Right ventricle myocardium superior (tissue), 1 donor: ENCODE measurements around the gene EXOSC10. TPM values are rescaled to one million over a fixed set of nuclear protein-coding genes. Genes with fewer than 3 reads are reported as not detected.
A peak's percentile ranks its signal among the peaks of the same experiment; 100 is the strongest.

Experiments used
- ATAC-seq: fragments of 200-7000 bp; cut with Tn5 transposase; one replicate; pipeline ENCODE4 v1.9.1; 2020; ENCODE audit warnings: mild to moderate bottlenecking; ENCODE audit not compliant: poor library complexity
- DNase-seq: peaks from one replicate; pipeline ENCODE4 v3.0.0-alpha.2; 2020
- intact Hi-C: fragments of 100-400 bp; cut with DNase I; formaldehyde crosslinking; loops from one replicate; pipeline ENCODE4 v1.11.2; 2022
- long read RNA-seq: library from polyadenylated mRNA; unstranded; transcript quantifications from one replicate; pipeline ENCODE4 v2.0.0, GENCODE V29; 2021
- total RNA-seq: library from RNA; stranded (reverse); fragmentation: NEBNext Ultra II Directional; extraction: Animal tissue kit (Norgen Biotek cat#: 25700); gene quantifications from one replicate; pipeline ENCODE4 v1.2.1, GENCODE V29; 2021
- donor health status: DM: no; HTN: yes; CAD: no; lungs with severe emphysema.

EXOSC10 gene
- 15.8 TPM for total RNA-seq
- long read RNA-seq, transcript EXOSC10-202 (25 exons, 2,808 nt) = major isoform, 60 of 72 reads
- long read RNA-seq, partial matches to known transcripts = 2 of 72 reads
- long read RNA-seq, other reads (novel, unspliced or antisense) = 9 of 72 reads

DNA sequence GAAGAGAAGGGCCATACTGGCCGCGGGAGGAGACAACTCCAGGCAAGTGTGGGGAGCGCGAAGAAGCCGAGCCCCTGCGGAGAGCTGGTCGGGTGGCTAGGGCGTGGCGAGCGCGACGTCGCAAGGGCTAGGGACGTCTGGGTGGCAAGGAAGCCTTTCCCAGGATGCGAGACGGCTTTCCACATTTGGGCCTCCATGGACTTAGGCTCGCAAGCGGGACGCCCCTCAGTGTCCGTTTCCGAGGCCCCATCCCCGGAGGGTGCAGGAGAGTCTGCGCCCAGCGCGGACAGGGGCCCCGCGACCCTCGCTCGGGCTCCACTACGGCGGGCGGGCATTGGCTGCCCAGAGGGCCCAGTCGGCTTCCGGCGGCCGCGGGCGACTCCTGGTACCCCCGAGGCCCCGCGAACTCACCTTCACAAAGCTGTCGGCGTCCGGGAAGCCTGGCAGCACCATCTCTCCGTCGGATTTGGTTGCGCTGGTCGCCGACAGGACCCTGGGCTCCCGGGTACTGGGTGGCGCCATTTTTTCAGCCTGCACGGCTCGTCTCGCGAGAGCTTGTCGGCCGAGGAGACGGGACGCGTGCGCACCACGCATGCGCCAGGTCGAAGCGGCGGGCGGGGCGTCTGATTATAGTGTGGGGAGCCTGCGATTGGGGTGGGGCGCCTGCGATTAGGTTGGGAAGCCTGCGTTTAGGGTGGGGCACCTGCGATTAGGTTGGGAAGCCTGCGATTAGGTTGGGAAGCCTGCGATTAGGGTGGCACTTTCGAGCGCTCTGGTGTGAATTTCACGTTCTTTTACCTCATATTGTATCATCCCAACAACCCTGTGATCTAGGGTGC lies at the start of gene EXOSC10:
Gene EXOSC10, minus strand, starts transcription at position 560 of the 839 bp plus-strand sequence. Its CDS starts 38 bp downstream, at position 522.
- intact Hi-C loops = no loop called here
- peak; percentile 100 for ATAC-seq
- peak; percentile 97 for DNase-seq

DNA sequence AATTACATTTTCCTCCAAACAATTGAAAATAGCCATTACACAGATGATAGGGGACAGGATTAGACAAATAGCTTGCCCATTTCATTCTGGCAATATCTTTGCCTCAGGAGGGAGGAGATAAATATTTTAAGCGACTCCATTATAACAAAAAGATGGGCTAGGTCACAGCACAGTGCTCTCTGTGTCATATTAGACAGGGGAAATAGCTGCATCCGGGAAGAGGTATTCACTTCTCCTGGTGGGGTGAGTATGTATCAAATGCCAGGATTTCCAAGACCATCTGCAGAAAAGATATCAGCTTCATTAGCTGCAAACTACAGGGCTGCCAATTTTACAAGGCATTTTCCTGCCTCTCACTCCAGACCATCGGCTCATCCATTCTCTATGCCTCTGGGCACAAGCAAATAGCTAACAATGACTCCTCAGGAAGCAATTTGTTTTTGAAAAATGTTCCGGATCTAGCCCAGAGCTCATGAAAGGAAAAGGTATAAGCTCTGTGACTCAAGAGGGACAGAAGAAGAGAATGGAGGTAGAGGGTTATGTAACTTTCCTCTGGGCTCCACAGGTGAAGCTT lies 47.6 kb upstream of the EXOSC10 start:
- intact Hi-C loops = no loop called here
- ATAC-seq (no peak), DNase-seq (no peak)

- DNase-seq (no peak), ATAC-seq (no peak)
- intact Hi-C loops = no loop called here
Observed at GRCh38 chr1:11145741-11146140, 46.1 kb upstream of the EXOSC10 start.

DNA sequence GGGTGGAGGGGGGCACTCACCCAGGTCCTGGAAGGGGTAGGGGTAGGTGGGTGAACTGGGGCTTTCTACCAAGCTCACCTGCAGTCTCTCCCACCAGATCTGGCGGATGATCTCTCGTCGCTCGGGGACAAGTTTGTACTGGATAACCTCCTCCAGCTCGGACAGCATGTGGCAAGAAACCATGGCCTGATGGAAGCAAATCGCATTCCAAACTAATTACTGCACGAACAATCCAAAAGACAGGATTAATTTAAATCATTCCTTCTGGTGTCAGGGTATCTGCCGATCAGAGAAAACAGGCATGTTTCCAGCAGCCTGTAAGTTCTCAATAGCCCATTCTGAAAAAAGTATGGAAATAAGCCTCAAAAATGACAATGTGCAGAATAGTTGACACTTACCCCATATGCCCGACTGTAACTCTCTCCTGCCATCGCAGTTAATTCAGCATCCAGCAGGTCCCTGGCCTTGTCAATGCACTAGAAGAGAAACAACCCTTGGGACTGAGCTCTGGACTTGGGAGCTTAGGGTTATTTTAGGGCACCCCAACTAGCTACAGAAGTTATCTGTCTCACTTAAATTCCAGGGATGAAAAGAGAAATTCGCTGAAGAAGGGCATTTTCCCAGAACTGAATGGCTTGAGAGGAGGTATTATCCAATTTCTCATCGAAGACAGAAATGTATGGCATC lies 45.0 kb upstream of the EXOSC10 start:
- no peak for DNase-seq
- ATAC-seq = peak; percentile 49
- intact Hi-C loops = no loop called here

DNA sequence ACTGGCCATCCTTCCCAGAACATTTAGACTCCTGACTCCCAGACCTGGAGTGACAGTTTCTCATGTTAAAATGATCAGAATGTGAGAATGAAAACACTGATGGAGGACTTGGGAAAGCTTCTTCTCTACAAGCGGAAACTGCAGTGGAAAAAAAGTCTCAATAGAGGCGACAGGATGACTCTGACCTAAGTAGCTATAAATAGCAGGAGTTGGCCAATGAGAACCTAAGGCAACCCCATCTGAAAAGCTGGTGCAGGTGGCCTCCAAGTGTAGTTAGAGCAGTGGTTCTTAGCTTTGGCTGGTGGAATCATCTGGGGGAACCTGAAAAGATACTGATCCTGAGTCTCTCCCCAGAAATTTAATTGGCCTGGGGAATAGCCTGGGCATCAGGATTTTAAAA lies 44.2 kb upstream of the EXOSC10 start:
- no peak for DNase-seq
- ATAC-seq = peak; percentile 78
- intact Hi-C loops = no loop called here

DNA sequence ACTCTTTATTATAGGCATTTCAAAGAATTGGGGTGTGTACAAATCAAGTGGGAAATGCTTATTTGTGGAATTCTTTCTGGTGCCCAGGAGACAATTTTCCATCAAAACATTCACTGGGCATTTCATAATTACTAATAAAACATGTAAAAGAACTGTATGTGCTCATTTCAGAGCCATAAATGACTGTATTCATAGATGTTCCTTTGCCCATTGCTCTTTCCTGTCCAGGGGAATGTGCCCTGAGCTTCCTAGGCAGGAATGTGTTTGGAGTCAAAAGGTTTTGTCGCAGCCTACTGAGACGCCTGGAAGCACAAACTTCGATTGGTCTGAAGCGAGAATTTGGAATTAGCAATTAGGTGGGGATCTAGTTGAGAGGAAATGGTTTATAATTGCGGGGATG lies 43.7 kb upstream of the EXOSC10 start:
- no peak for DNase-seq
- intact Hi-C loops = no loop called here
- ATAC-seq = no peak

DNA sequence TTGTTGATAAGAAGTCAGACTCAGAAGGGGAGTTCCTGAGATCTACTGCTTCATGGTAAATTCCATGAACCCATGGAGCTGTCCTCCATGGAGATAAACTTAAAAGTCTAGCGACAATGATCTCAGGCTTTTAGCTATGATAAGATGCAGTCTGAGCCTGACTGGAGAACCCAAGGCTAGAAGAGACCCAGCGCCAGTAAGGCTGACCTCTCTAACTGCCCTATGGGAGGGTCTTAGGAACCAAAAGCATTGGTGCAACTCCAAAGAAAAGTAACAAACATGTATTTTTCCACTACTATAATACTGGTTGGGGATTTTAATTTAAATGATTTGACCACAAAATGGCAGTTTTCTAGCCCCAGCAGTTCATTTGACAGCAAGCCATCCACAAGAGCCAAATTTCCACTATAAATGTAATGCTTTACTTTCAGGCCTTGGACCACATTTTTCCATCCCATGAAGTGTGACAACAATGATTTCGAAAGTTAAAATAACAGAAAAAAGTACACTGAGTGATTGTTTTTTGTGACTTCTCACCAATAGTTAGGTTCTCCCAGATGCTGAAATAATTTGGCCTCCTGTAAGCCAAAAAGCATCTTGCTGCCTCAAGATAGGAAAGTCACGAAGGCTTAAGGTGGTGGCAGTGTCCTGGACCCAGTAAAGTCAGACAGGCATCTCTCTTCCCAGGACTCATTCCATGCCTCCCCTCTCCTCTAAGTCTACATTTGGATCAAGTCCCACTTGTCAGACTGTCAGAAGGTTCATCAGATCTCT lies 43.1 kb upstream of the EXOSC10 start:
- DNase-seq (no peak), ATAC-seq (no peak)
- intact Hi-C loops = no loop called here

GRCh38 chr1:11138952-11139351 lies 39.3 kb upstream of the EXOSC10 start:
- no peak for DNase-seq
- intact Hi-C loops = no loop called here
- no peak for ATAC-seq

- intact Hi-C loops = no loop called here
Observed at GRCh38 chr1:11138029-11138428, 38.4 kb upstream of the EXOSC10 start.

GRCh38 chr1:11134898-11135266 lies 35.2 kb upstream of the EXOSC10 start:
- intact Hi-C loops = no loop called here
- peak; percentile 18 for ATAC-seq
- no peak for DNase-seq

More at GRCh38 chr1:11138029-11138428, 38.4 kb upstream of the EXOSC10 start:
- no peak for DNase-seq
- no peak for ATAC-seq

DNA sequence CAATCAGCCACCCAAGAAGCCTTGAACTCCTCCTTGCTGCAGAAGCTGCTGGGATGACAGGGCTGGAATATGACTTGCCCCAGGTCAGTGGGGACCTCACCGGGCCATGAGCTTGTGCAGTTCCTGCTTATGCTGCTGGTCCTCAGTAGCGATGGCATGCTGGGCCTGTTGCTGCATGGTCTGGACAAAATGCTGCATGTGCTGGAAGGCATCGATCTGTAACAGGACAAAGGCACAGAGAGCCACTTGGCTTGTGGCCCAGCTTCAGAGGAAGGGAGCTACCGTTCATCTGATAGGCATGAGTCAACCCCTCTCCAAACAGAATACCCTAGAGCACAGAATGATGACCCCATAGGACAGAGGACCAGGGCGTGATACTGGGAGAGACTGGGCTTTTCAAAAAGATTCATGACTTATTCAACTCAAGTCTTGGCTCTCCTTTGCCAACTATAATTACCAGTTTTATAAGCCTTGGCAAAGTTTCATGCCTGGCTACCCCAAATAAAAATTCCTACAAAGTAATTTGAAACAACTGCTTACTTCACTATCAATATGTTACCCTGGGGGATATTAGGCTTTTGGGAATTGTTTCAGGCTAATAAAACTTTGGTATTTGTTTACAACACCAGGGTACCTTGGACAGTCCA lies 34.7 kb upstream of the EXOSC10 start:
- peak; percentile 25 for ATAC-seq
- peak; percentile 46 for DNase-seq
- intact Hi-C loops = no loop called here

DNA sequence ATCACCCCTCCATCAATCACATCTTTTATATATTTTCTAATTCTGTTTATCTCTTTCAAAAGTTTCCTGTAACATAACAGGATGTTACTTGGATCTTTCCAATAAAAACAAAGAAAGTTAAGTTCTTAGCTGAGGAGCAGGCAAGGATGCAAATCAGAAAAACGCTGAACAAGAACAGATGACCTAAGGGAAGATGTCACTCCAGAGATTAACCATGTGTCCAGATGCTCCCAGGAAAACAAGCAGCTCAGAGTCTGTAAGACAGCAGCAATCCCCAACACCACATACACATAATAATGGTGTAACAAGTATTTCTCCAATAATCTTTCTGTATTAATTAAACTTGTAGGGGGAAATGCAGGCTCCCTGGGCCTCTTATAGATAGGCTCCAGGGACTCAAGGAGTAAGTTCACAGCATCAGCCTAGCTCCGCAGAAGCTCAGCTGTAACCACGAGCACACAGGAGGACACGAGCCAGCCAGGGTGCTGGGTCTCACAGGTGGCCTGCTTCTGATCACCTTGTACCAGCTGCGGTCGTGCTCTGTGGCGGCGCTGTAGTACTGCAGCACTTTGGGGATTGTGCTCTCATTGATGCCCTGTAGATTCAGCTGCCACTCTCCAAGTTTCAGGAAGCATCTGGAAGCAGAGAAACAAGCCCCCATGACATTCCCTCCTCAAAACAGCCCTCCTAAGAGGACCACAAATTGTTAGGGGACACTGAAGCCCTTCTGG lies 33.1 kb upstream of the EXOSC10 start:
- intact Hi-C loops = no loop called here
- peak; percentile 21 for ATAC-seq
- no peak for DNase-seq

GRCh38 chr1:11131816-11132215 lies 32.1 kb upstream of the EXOSC10 start:
- intact Hi-C loops = no loop called here
- no peak for DNase-seq
- ATAC-seq = no peak

DNA sequence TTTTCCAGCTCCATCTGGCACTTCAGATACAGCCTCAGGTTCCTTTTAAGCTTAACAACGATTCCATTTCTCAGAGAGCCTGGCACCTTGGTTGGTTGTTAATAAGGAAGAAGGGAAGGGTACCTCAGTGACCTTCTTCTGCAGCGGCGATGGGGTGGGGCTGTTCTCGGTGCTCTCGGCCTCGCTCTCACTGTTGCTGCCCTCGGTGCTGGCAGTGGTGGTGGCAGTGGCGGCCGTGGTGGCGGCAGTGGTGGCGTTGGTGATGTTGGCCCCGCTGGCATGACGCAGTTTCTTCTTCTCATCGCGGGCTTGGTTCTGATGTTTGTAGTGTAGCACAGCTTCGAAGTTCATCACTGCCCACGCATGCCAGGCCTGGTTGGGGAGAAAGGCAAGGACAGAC lies 30.7 kb upstream of the EXOSC10 start:
- intact Hi-C loops = no loop called here
- ATAC-seq = no peak

GRCh38 chr1:11129649-11130390 lies 30.2 kb upstream of the EXOSC10 start:
- ATAC-seq (no peak), DNase-seq (no peak)
- intact Hi-C loops = no loop called here

More for the DNA sequence above, 30.7 kb upstream of the EXOSC10 start:
- DNase-seq = no peak

DNA sequence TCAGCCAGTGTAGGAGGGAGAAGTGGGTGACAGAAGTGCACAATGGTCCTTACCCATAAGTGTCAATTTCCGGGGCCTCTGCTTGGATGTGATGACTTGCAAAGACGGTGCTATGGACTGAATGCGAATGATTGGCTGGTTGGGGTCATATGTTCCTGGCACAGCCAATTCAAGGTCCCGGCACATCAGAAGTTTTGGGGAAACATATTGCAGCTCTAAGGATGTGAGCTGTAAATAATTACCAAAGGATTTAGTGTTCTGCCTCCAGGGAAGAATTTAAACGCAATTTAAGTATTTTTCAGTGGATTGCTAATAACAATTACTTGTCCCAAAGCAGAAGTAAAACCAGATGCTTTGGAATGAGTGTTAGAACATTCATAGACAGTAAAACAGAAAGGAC lies 26.9 kb upstream of the EXOSC10 start:
- no peak for DNase-seq
- ATAC-seq = no peak
- intact Hi-C loops = no loop called here

GRCh38 chr1:11125931-11126330 lies 26.3 kb upstream of the EXOSC10 start:
- intact Hi-C loops = no loop called here
- no peak for DNase-seq
- ATAC-seq = no peak
